Measurements from ENCODE around the gene KRT76. TPM values are rescaled to one million over a fixed set of nuclear protein-coding genes. Genes with fewer than 3 reads are reported as not detected.

KRT76 gene
- polyA plus RNA-seq, 2 donors: 0.05 TPM; not detected in 1

DNA sequence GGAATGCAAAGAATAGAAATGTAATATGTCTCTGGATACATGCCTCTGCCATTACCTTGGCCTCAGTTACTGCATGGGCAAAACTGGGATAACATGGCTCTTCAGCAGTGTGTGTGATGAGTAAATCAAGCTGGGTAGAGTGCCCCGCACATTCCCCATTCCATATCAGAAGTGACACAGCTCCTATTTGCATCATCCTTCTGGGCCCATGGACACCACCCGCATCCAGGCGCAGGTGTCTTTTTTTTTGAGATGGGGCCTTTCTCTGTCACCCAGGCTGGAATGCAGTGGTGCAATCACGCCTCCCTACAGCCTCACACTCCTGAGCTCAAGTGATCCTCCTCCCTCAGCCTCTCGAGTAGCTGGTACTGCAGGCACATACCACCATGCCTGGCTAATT, 31.6 kb downstream of the KRT76 start:
- Histone ChIP-seq H3K9me3 (ENCODE audit: control insufficient read depth in 2 of 2, insufficient read depth in 1 of 2, low read depth in 1 of 2, low read length in 1 of 2) (peaks cover 0 to 4% of the 10 kb centered on the region in 2 donors), H3K36me3 (ENCODE audit: control insufficient read depth in 2 of 2, insufficient read depth in 2 of 2, low read length in 1 of 2) (no peaks in the 10 kb centered on the region), H3K4me1 (ENCODE audit: control insufficient read depth in 2 of 2, insufficient read depth in 2 of 2, low read length in 1 of 2) (no peaks in the 10 kb centered on the region), H3K4me3 (ENCODE audit: low read depth in 1 of 2, low read length in 2 of 2) (no peak overlapping the region), H3K27me3 (ENCODE audit: control insufficient read depth in 1 of 2, insufficient read depth in 2 of 2, low read length in 2 of 2) (peaks cover 0 to 6% of the 10 kb centered on the region in 2 donors), H3K27ac (ENCODE audit: low read depth in 2 of 2, low read length in 1 of 2) (no peak overlapping the region)
- WGBS, 2 donors: 75 to 83% methylated on average over 5 of the region's 5 CpGs

DNA sequence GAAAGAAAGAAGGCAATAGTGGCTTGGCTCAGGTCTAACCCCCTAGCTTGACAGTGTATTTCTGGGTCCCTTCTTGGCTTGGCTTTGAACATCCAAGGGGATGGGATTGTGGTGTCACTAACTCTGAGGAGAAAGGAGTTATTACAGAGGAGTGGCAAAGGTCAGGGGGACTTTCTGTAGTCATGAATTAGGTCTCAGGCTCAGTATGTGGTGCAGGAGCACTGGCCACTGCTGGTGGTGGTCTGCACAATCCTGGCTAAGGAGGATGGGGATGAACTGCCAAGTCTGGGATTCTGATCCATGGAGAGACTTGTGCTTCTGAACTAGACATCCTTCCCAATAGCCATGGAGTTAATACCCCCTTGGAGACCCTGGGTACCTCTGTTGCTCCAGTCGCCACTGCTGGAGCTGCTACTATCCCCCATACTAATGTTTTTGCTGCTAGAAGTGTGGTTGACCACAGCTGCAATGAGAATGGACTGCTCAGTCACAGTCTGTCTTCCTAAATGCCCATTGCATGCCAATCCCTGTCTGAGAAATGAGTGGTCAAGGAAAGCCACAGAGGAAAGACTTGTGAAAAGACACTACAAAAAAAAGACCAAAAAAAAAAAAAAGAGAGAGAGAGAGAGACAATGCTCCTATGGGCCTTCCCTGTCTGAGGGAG, 32.5 kb downstream of the KRT76 start:
- no peaks in the 10 kb centered on the region for H3K4me1 ChIP-seq (ENCODE audit: control insufficient read depth in 2 of 2, insufficient read depth in 2 of 2, low read length in 1 of 2)
- H3K36me3 ChIP-seq (ENCODE audit: control insufficient read depth in 2 of 2, insufficient read depth in 2 of 2, low read length in 1 of 2): no peaks in the 10 kb centered on the region
- H3K4me3 ChIP-seq (ENCODE audit: low read depth in 1 of 2, low read length in 2 of 2): no peak overlapping the region
- peaks cover 0 to 4% of the 10 kb centered on the region in 2 donors for H3K9me3 ChIP-seq (ENCODE audit: control insufficient read depth in 2 of 2, insufficient read depth in 1 of 2, low read depth in 1 of 2, low read length in 1 of 2)
- H3K27me3 ChIP-seq (ENCODE audit: control insufficient read depth in 1 of 2, insufficient read depth in 2 of 2, low read length in 2 of 2): peaks cover 0 to 6% of the 10 kb centered on the region in 2 donors
- no peak overlapping the region for H3K27ac ChIP-seq (ENCODE audit: low read depth in 2 of 2, low read length in 1 of 2)
- WGBS, 2 donors: 65 to 75% methylated on average over 1 of the region's 1 CpG

DNA sequence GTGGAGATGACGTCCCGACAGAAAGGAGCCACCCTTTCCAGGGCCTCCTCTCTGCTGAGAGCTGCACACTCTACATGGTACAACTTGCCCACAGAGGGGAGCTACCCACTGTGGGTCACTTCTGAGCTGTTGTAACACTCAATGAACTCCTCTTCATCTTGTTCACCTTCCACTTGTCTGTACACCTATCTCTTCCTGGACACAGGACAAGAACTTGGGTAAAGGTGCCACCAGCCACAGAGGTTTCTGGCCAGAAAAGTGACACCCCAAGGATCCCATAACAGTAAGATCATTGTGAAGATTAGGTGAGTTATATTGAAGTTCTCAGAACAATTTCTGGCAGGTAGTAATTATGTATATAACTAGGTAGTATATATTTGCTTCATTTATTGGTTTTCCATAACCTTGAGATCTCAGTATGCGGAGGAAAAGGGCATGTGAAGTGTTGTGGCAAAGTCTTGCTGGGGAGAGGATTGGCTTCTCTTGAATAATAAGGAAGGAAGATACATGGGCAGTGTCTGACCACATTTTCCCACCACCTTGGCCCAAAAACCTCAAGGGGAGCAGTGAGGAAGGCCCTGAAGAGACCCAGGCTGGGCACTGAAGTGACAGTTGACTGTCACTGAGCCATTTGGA, 34.2 kb downstream of the KRT76 start:
- Histone ChIP-seq H3K4me1 (ENCODE audit: control insufficient read depth in 2 of 2, insufficient read depth in 2 of 2, low read length in 1 of 2) (no peaks in the 10 kb centered on the region), H3K4me3 (ENCODE audit: low read depth in 1 of 2, low read length in 2 of 2) (no peak overlapping the region), H3K27ac (ENCODE audit: low read depth in 2 of 2, low read length in 1 of 2) (no peak overlapping the region), H3K9me3 (ENCODE audit: control insufficient read depth in 2 of 2, insufficient read depth in 1 of 2, low read depth in 1 of 2, low read length in 1 of 2) (peaks cover 0 to 2% of the 10 kb centered on the region in 2 donors), H3K36me3 (ENCODE audit: control insufficient read depth in 2 of 2, insufficient read depth in 2 of 2, low read length in 1 of 2) (no peaks in the 10 kb centered on the region), H3K27me3 (ENCODE audit: control insufficient read depth in 1 of 2, insufficient read depth in 2 of 2, low read length in 2 of 2) (peaks cover 0 to 6% of the 10 kb centered on the region in 2 donors)
- WGBS, 2 donors: 69 to 80% methylated on average over 3 of the region's 3 CpGs

DNA sequence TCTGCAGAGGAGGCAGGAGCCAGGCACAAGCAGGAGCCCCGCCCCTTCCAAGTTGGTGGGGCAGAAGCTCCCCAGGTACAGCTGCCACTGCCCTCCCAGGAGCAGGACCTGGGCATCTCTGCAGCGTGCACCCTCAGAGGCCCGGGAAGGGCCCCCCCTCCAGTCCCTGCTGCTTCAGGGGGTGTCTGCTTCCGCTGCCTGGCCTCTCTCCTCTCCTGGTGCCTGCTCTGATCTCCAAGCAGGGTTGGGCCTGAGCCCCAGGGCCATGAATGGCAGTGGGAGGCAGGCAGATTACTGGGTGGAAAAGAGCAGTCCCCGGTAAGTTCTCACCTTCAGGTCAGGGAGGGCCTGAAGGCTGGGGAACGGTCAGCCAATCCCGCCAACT, 35.0 kb downstream of the KRT76 start:
- Histone ChIP-seq H3K9me3 (ENCODE audit: control insufficient read depth in 2 of 2, insufficient read depth in 1 of 2, low read depth in 1 of 2, low read length in 1 of 2) (peaks cover 0 to 2% of the 10 kb centered on the region in 2 donors), H3K36me3 (ENCODE audit: control insufficient read depth in 2 of 2, insufficient read depth in 2 of 2, low read length in 1 of 2) (no peaks in the 10 kb centered on the region), H3K27ac (ENCODE audit: low read depth in 2 of 2, low read length in 1 of 2) (no peak overlapping the region), H3K27me3 (ENCODE audit: control insufficient read depth in 1 of 2, insufficient read depth in 2 of 2, low read length in 2 of 2) (peaks cover 0 to 6% of the 10 kb centered on the region in 2 donors), H3K4me1 (ENCODE audit: control insufficient read depth in 2 of 2, insufficient read depth in 2 of 2, low read length in 1 of 2) (no peaks in the 10 kb centered on the region), H3K4me3 (ENCODE audit: low read depth in 1 of 2, low read length in 2 of 2) (no peak overlapping the region)
- WGBS, 2 donors: 67 to 72% methylated on average over 7 of the region's 7 CpGs

GRCh38 chr12:52741375-52742195, 35.6 kb downstream of the KRT76 start:
- WGBS, 2 donors: 18 to 20% methylated on average over 16 of the region's 16 CpGs
- H3K4me1 ChIP-seq (ENCODE audit: control insufficient read depth in 2 of 2, insufficient read depth in 2 of 2, low read length in 1 of 2): no peaks in the 10 kb centered on the region
- no peaks in the 10 kb centered on the region for H3K36me3 ChIP-seq (ENCODE audit: control insufficient read depth in 2 of 2, insufficient read depth in 2 of 2, low read length in 1 of 2)
- peaks cover 0 to 2% of the 10 kb centered on the region in 2 donors for H3K9me3 ChIP-seq (ENCODE audit: control insufficient read depth in 2 of 2, insufficient read depth in 1 of 2, low read depth in 1 of 2, low read length in 1 of 2)
- H3K27ac ChIP-seq (ENCODE audit: low read depth in 2 of 2, low read length in 1 of 2): no peak overlapping the region
- no peak overlapping the region for H3K4me3 ChIP-seq (ENCODE audit: low read depth in 1 of 2, low read length in 2 of 2)
- H3K27me3 ChIP-seq (ENCODE audit: control insufficient read depth in 1 of 2, insufficient read depth in 2 of 2, low read length in 2 of 2): peaks cover 0 to 6% of the 10 kb centered on the region in 2 donors

DNA sequence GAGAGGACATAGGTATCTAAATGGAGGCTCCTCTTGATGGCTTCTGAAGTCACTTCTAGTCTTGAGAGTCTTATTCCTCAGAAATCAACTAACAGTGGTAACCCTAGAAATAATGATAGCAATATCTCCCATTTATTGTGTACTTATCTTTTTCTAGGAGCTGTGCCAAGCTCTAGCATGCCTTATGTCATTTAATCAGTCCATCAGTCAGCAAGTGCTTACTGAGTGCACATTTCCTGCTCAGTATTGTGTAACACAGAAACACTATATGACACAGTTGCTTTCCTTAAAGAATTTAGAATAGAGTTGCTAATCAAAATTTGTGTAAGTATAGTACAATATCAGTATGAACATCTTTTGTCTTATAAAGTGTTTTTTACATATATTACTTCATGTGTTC, 36.6 kb downstream of the KRT76 start:
- Histone ChIP-seq H3K4me1 (ENCODE audit: control insufficient read depth in 2 of 2, insufficient read depth in 2 of 2, low read length in 1 of 2) (no peaks in the 10 kb centered on the region), H3K4me3 (ENCODE audit: low read depth in 1 of 2, low read length in 2 of 2) (no peak overlapping the region), H3K27me3 (ENCODE audit: control insufficient read depth in 1 of 2, insufficient read depth in 2 of 2, low read length in 2 of 2) (peaks cover 0 to 6% of the 10 kb centered on the region in 2 donors), H3K9me3 (ENCODE audit: control insufficient read depth in 2 of 2, insufficient read depth in 1 of 2, low read depth in 1 of 2, low read length in 1 of 2) (peaks cover 0 to 2% of the 10 kb centered on the region in 2 donors), H3K27ac (ENCODE audit: low read depth in 2 of 2, low read length in 1 of 2) (no peak overlapping the region), H3K36me3 (ENCODE audit: control insufficient read depth in 2 of 2, insufficient read depth in 2 of 2, low read length in 1 of 2) (no peaks in the 10 kb centered on the region)

- no peaks in the 10 kb centered on the region for H3K4me1 ChIP-seq (ENCODE audit: control insufficient read depth in 2 of 2, insufficient read depth in 2 of 2, low read length in 1 of 2)
- H3K27me3 ChIP-seq (ENCODE audit: control insufficient read depth in 1 of 2, insufficient read depth in 2 of 2, low read length in 2 of 2): no peaks in the 10 kb centered on the region
- peaks cover 0 to 2% of the 10 kb centered on the region in 2 donors for H3K9me3 ChIP-seq (ENCODE audit: control insufficient read depth in 2 of 2, insufficient read depth in 1 of 2, low read depth in 1 of 2, low read length in 1 of 2)
- H3K36me3 ChIP-seq (ENCODE audit: control insufficient read depth in 2 of 2, insufficient read depth in 2 of 2, low read length in 1 of 2): no peaks in the 10 kb centered on the region
- no peak overlapping the region for H3K4me3 ChIP-seq (ENCODE audit: low read depth in 1 of 2, low read length in 2 of 2)
- no peak overlapping the region for H3K27ac ChIP-seq (ENCODE audit: low read depth in 2 of 2, low read length in 1 of 2)
Observed at GRCh38 chr12:52739963-52740362, 37.2 kb downstream of the KRT76 start.

- no peaks in the 10 kb centered on the region for H3K4me1 ChIP-seq (ENCODE audit: control insufficient read depth in 2 of 2, insufficient read depth in 2 of 2, low read length in 1 of 2)
- no peaks in the 10 kb centered on the region for H3K36me3 ChIP-seq (ENCODE audit: control insufficient read depth in 2 of 2, insufficient read depth in 2 of 2, low read length in 1 of 2)
- H3K9me3 ChIP-seq (ENCODE audit: control insufficient read depth in 2 of 2, insufficient read depth in 1 of 2, low read depth in 1 of 2, low read length in 1 of 2): peaks cover 0 to 3% of the 10 kb centered on the region in 2 donors
- no peak overlapping the region for H3K27ac ChIP-seq (ENCODE audit: low read depth in 2 of 2, low read length in 1 of 2)
- no peaks in the 10 kb centered on the region for H3K27me3 ChIP-seq (ENCODE audit: control insufficient read depth in 1 of 2, insufficient read depth in 2 of 2, low read length in 2 of 2)
- 69 to 71% methylated on average over 5 of the region's 5 CpGs for WGBS, 2 donors
- no peak overlapping the region for H3K4me3 ChIP-seq (ENCODE audit: low read depth in 1 of 2, low read length in 2 of 2)
Observed at GRCh38 chr12:52735816-52736632, 41.1 kb downstream of the KRT76 start.

- no peaks in the 10 kb centered on the region for H3K27me3 ChIP-seq (ENCODE audit: control insufficient read depth in 1 of 2, insufficient read depth in 2 of 2, low read length in 2 of 2)
- WGBS, 2 donors: 70 to 78% methylated on average over 8 of the region's 8 CpGs
- no peak overlapping the region for H3K27ac ChIP-seq (ENCODE audit: low read depth in 2 of 2, low read length in 1 of 2)
- H3K9me3 ChIP-seq (ENCODE audit: control insufficient read depth in 2 of 2, insufficient read depth in 1 of 2, low read depth in 1 of 2, low read length in 1 of 2): peaks cover 0 to 3% of the 10 kb centered on the region in 2 donors
- no peak overlapping the region for H3K4me3 ChIP-seq (ENCODE audit: low read depth in 1 of 2, low read length in 2 of 2)
- H3K4me1 ChIP-seq (ENCODE audit: control insufficient read depth in 2 of 2, insufficient read depth in 2 of 2, low read length in 1 of 2): no peaks in the 10 kb centered on the region
- H3K36me3 ChIP-seq (ENCODE audit: control insufficient read depth in 2 of 2, insufficient read depth in 2 of 2, low read length in 1 of 2): no peaks in the 10 kb centered on the region
Observed at GRCh38 chr12:52735106-52735505, 42.0 kb downstream of the KRT76 start.

Measured in esophagus (tissue), 2 donors.